NCI-H2196 treated with DMSO at 0.1 percent for 48 hours (cell line): ENCODE data around the gene NANS.
A peak's percentile ranks its signal among the peaks of the same experiment; 100 is the strongest.
"Not testable (repeated sequence)": the region's sequence is repeated elsewhere in the genome, so short reads cannot be mapped to it uniquely, and the experiment has no call there.

Experiments
- DNase-seq: peaks from one replicate; lab custom pipeline; 2025; ENCODE audit not compliant: unreplicated experiment; lab: John Stamatoyannopoulos, UW

NANS gene

GRCh38 chr9:98075332-98075805 lies 18.8 kb downstream of the NANS start:
- no peak for DNase-seq

DNA sequence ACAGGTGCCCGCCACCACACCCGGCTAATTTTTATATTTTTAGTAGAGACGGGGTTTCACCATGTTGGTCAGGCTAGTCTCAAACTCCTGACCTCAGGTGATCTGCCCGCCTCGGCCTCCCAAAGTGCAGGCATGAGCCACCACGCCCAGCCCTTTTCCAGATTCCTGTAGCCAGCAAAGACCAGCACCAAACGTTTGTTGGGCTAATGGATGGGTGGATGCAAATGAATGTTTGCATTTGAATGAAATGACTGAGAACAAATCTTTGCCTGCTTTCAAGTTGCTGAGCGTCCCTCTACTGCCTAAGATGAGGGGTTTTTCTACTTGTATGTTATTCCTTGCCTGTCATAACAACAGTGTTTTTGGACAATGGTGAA lies 20.0 kb downstream of the NANS start:
- not testable (repeated sequence) for DNase-seq

- DNase-seq = no peak
These were observed 22.4 kb downstream of the NANS start for GRCh38 chr9:98078895-98079294.

GRCh38 chr9:98080326-98080725 lies 23.8 kb downstream of the NANS start:
- no peak for DNase-seq

DNA sequence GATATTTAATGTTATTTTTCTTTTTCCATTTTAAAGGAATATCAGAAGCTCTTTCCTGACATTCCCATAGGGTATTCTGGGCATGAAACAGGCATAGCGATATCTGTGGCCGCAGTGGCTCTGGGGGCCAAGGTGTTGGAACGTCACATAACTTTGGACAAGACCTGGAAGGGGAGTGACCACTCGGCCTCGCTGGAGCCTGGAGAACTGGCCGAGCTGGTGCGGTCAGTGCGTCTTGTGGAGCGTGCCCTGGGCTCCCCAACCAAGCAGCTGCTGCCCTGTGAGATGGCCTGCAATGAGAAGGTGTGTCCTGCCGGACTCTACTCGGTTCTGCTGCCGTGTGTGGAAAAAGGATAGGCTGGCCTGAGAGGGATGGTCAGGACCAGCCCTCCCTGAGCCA lies 24.2 kb downstream of the NANS start:
- no peak for DNase-seq

- DNase-seq = no peak
These were observed 25.1 kb downstream of the NANS start for GRCh38 chr9:98081477-98082219.

DNA sequence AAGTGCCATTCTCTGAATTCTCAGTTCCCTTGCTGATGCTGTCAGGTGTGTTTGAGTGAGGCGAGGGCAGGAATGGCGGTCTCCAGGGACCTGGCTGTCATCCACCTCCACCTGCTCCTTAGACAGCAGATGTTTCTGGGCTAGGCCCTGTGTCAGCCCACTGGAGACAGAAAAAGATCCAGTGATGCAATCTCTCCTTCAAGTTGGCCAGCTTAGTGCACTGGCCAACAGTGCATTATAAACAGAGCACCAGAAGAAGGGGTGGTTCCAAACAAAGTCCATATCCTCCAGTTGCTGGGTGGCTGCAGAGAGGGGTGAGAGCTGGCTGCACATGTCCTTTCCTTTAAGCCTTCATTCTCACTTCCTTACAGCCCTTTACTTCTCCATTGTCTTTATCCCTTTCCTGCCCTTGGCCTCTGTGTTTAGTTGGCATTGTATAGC lies 26.5 kb downstream of the NANS start:
- DNase-seq = no peak

DNA sequence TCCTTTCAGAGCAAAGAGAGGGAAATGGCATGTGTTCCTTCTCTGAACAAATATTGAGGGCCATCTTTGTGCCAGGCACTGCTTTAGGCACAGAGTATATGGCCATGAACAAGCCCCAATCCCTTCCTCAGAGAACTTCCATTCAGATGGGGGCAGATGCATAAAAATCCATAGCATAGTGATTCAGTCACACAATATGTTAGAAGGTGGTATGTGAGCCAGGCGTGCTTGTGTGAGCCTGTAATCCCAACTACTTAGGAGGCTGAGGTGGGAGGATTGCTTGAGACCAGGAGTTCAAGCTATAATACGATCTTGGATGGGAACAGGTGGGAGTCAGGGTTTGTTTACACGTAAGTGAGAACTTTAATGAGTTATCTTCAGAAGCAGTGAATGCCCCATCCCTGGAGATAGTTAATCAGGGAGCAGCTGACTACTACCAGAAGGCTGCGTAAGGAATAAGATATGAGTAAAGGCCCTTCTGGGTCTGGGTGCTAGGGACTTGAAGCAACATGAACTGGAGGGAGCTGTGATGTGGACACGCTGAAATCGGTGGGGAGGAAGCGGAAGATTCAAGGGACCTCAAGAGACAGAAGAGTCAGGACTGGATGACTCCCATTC lies 27.1 kb downstream of the NANS start:
- DNase-seq = no peak

GRCh38 chr9:98084396-98084795 lies 27.9 kb downstream of the NANS start:
- no peak for DNase-seq

- no peak for DNase-seq
These were observed 28.5 kb downstream of the NANS start for GRCh38 chr9:98085058-98085457.

DNA sequence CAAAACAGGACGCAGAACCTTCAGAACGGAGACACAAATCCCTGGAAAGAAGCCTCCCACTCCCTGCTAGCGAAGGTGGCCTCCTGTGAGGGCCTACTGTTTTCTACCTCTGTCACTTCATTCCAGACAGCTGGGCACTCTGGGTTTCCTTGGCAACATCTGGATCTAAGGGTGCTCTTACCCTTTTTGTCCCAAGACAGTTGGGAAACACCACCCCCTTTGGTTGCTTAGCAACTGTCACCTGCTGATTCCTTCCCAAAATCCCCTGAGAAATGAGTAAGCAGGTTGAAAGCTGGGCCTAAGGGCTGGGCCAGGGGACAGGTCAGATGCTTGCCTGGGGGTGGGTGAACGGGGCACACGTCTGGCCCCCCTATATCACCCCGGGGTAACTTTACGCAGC lies 29.4 kb downstream of the NANS start:
- no peak for DNase-seq

GRCh38 chr9:98086461-98086860 lies 29.9 kb downstream of the NANS start:
- DNase-seq = no peak

DNA sequence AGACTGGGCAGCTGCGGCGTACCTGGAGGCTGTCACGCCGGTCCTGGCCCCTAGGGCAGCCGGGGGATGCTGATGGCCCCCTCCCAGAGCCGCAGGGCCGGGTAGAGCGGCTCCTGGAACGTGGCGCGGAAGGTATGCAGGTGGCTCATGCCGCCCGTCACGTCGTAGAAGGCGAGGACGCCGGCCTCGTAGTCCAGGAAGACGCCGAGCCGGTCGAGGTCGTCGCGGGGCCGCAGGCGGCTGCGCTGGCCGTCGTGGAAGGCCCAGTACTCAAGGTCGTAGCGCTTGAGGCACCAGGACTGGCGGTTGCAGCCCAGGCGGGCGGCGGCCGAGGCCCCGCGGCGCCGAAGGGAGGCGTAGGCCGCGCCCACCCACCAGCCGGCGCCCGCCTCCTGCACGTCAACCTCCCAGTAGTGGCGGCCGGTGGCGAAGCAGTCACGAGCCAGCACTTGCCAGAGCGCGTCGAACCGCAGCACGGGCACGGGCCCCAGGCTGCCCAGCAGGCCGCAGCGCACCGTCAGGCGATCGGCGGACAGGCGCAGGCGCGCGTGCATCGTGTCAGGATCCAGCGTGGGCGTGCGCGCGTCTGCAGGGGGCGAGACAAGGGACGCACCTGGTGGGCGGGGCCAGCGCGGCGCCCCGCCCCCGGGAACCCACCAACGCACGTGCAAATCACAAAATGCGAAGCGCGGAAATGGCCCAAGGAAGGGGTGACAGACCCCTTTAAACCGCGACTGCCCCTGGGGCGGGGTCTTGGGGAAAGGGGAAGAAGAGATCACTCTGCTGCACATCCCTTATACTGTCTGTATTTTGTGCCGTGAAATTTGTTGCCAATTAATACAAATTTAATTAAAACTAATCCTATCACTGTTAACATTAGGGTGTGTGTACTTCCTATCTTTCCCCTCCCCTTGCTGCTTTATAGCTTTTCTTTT lies 31.2 kb downstream of the NANS start:
- DNase-seq = no peak

GRCh38 chr9:98090674-98091073 lies 34.1 kb downstream of the NANS start:
- DNase-seq = not testable (repeated sequence)

- no peak for DNase-seq
These were observed 35.4 kb downstream of the NANS start for GRCh38 chr9:98091735-98092612.

DNA sequence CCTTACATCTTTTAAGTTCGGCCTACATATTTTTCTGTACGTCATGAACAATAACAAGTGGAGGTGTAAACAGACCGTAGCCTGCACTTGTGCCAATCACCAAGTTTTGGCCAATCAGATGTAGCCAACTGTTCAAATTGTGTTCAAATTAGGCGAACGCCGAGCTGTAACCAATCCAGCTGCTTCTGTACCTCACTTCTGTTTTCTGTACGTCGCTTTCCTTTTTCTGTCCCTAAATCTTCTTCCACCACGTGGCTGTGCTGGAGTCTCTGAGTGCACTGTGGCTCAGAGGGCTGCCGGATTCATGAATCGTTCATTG lies 36.0 kb downstream of the NANS start:
- no peak for DNase-seq

DNA sequence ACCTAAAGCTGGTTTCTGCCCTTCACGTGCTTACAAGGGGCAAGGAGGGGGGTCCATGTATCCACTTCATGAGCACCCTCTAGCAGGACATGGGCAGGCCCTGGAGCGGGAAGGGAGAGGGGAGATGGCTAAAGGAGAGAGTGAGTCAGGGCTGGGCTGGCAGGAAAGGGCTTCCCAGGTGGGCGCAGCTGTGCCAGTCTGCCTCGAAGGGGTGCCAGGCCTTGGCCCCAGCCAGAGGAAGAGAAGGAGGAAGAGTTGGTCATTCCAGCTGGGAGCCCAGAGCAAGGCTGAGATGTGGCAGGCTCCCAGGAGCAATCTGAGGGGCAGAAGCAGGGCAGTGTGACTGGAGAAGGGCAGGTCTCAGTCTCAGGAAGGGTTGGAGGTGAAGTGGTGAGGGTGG lies 37.8 kb downstream of the NANS start:
- no peak for DNase-seq

- no peak for DNase-seq
These were observed 38.3 kb downstream of the NANS start for GRCh38 chr9:98094851-98095250.

GRCh38 chr9:98095401-98095800 lies 38.9 kb downstream of the NANS start:
- no peak for DNase-seq

- DNase-seq = no peak
These were observed 39.6 kb downstream of the NANS start for GRCh38 chr9:98096091-98096490.

- peak; percentile 43 for DNase-seq
These were observed 41.3 kb downstream of the NANS start for GRCh38 chr9:98097836-98098235.
